COLO668 (cell line): ENCODE measurements around the gene SPIRE1.

ENCODE experiments used
- DNase-seq: peaks from one replicate; lab custom pipeline; 2025; ENCODE audit not compliant: unreplicated experiment; lab: John Stamatoyannopoulos, UW

The SPIRE1 gene

GRCh38 chr18:12422936-12423335 is 235.0 kb downstream of the SPIRE1 start:
- DNase-seq, result peak; percentile 44

GRCh38 chr18:12421732-12422131 is 236.2 kb downstream of the SPIRE1 start:
- no peak for DNase-seq

- peak; percentile 46 for DNase-seq
Observed at GRCh38 chr18:12420821-12421421, 237.0 kb downstream of the SPIRE1 start.

DNA sequence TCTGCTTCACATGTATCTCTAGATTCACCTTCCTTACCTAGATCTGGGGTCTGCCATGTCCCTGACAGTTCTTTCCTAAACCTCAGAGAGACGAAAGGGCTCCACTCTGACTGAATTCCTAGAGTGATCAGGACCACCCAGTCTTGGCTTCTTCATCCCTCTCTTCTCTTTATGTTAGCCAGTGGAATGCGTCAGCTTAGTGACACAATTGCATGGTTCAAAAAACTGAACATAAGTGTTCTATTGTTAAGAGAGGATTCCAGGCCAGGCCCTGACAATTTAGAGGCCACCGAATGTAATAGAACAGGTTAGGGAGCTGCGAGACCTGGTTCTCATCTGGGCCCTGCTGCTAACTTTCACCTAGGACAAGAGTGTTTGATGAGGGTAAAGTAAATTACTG is 240.2 kb downstream of the SPIRE1 start:
- DNase-seq, result no peak

DNA sequence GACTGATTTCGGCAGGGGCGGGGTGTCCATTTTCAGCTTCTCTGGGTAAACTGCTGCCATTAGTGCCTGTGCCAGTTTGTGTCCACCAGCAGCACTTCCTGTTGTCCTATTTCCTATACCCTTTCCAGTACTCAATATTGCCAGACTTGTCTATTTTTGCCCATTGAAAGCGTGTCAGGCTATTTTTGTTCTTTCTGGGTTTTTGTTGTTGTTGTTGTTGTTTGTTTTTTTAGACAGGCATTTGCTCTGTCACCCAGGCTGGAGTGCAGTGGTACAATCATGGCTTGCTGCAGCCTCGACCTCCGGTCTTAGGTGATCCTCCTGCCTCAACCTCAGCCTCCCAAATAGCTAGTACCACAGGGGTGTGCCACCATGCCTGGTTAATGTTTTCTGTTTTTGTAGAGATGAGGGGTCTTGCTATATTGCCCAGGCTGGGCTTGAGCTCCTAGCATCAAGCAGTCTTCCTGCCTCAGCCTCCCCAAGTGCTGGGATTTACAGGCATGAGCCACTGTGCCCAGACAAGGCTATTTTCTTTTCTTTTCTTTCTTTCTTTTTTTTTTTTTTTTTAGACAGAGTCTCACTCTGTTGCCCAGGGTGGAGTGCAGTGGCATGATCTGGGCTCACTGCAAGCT is 241.7 kb downstream of the SPIRE1 start:
- DNase-seq, result no peak

DNA sequence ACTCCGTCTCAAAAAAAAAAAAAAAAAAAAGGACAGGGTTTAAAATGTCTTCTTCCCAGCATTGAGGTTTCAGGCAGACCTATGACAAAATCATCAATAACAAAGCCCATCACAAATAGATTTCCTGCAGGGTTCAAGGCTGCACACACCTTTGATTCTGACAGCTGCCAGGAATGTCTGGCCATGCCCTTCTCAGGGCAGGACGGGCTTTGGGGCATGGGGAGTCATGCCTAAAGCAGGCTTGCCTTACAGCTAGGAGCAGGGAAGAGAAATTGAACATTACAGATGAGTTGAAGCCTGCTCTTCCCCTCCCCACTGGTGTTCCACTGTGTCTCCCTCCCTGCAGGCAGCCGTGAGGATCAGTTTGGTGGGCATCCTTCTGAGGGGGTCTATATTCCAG is 246.5 kb downstream of the SPIRE1 start:
- DNase-seq, result no peak

DNA sequence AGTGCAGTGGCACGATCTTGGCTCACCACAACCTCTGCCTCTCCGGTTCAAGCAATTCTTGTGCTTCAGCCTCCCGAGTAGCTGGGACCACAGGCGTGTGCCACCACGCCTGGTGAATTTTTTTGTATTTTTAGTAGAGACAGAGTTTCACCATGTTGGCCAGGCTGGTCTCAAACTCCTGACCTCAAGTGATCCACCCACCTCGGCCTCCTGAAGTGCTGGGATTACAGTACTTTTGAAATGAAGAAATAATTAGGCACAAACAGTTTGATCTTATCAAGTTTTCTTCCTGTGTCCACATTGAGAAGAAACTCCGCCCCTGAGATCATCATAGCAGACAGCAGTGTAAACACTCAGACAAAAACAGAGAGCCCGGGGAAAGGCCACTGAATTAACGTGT is 247.2 kb downstream of the SPIRE1 start:
- peak; percentile 35 for DNase-seq

DNA sequence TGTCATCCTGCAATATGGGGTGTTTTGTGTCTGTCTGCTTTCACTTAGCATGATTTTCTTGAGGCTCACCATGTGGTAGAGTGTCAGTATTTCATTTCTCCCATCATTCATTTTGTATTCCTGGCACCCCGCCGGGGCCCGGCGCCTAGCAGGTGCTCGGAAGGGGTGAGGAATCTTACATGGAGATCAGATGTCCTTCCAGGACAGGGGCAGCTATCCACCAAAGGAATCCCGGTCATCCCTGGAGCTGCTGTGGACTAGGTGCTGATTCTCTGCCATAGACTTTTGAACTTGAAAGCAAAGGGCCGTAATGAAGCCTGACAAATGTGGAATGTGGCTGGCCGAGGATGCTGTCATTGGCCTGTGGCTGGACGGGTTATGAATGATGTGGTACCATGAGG is 247.8 kb downstream of the SPIRE1 start:
- DNase-seq, result no peak

DNA sequence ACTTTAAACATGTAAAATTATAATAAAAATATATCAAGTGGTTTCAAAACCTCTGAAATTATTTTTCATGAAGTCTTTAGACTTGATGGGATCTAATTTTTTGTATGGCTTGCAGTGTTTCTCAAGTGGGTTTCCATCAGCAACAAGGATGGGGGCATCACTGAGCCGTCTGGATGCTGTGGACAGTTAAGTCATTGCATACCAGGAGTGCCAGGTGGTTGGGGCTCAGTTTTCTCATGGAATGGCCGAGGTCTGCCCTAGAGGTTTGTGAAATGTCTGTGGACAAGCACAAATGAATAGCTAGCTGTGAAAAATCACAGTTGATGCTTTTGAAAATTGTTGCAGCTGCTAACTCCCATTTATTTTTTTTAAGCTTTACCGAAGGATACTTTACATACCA is 248.4 kb downstream of the SPIRE1 start:
- DNase-seq, result no peak

- no peak for DNase-seq
Observed at GRCh38 chr18:12408247-12408869, 249.5 kb downstream of the SPIRE1 start.

GRCh38 chr18:12406371-12407111 is 251.4 kb downstream of the SPIRE1 start:
- no peak for DNase-seq

DNA sequence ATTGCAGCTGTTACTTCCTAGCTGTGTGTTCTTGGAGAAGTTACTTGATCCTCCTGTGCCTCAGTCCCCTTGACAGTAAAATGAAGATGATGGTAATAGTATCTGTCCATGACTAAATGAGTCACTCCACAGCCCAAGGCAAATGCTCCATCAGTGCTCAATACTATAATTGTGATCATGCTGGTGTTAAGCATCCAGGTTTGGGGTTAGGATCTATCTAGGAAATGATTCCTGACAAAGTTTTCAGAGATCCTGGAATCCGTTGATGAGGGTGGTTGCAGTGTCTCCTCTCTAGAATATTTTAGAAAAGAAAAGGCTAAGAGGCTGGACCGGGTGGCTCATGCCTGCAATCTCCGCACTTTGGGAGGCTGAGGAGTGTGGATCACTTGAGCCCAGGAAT is 252.8 kb downstream of the SPIRE1 start:
- no peak for DNase-seq

DNA sequence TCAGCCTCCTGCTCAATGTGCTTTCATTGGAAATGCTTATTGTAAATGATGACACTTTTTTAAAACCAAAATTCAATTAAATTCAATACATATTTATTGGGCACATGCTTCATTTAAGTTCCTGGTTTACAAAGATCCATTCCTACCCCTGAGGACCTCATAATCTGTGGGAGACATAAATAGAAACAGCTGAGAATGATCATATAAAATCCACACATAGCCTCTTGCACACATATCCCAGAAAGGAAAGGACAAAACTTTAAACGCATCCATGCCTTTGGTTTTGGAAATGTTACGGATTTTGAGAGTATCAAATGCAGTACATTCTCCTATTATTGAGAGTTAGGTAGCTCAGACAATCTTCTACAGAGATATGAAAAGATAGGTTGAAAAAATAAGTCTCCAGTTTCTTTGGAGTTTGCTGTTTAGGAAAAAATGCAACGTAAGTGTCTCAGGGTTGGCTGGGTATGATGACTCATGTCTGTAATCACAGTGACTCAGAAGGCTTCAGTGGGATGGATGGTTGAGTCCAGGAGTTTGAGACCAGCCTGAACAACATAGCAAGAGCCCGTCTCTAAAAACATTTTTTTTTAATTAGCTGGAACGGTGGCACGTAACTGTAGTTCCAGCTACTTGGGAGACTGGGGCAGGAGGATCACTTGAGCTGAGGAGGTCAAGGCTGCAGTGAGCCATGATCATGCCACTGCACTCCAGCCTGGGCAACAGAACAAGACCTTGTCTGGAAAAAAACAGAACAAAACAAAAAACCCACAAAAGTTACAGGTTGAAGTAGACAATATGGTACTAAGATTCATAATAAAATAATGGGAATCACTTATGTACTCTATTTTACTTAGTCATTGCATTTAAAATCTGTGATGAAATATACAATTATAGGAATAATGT is 254.1 kb downstream of the SPIRE1 start:
- no peak for DNase-seq

DNA sequence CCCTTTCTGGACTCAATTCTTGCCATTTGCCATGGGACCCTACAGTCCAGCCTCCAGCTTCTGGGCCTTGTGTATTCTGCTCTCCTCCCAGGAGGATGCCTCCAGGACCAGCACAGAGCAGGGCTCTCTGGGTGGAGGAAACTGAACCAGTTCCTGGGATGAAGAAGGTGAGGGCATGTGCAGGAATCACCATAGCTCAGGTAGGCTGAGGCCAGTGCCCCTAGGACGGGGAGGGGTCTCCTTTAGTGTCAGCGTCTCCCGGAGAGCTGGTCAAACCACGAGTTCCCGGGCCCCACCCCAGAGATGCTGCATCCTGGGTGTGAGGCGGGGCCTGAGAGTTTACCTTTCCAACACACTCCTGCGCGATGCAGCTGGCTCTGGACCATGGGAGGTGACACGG is 256.0 kb downstream of the SPIRE1 start:
- peak; percentile 42 for DNase-seq

GRCh38 chr18:12399231-12399630 is 258.7 kb downstream of the SPIRE1 start:
- DNase-seq, result no peak

DNA sequence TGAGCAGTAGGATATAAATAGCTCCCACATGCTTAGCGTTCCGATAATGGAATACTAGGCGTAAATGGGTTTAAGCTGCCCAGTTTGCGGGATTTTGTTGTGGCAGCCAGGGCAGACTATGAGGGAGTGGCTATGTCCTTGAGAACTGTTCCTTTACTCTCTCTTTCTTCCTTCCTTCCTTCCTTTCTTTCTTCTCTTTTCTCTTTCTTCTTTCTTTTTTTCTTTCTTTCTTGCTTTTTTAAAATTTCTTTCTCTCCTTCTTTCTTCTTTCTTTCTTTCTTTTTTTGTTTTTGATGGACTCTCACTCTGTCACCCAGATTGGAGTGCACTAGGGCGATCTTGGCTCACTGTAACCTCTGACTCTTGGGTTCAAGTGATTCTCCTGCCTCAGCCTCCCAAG is 259.3 kb downstream of the SPIRE1 start:
- DNase-seq, result no peak

DNA sequence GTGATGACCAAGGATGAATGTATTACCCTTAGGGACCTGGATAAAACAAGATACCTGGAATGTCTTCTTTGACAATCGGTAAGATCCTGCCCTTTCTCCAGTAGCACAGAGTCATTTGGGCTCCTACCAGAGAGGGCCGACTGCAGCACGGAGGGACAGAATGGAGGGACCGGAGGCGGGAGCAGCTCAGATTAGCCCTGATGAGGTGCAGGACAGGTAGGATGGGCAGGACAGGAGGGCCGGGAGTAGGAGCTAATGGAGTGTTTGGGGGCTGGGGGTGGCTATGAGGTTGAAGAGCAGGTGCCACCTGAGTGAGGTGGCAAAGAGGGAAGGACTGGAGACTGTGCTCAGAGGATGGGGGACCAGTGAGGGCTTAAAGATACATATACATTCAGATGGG is 260.1 kb downstream of the SPIRE1 start:
- DNase-seq, result no peak

DNA sequence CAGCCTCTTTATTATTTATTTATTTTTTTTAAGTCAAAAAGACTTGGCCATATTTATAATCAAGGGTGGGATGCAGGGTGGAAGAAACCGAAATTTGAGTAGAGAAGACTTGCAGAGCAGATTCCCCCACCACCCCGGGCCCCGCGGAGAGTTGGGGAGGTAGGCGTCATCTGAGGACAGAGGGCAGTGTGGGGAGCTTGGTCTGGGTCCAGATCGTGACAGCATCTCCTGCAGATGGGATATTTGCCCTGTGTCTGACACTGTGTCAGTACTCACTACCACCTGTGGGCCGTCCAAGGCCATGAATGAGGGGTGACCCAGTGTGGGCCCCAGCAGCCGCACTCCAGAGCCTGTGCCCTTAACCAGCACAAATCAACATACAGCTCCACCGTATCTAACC is 260.7 kb downstream of the SPIRE1 start:
- no peak for DNase-seq
